ENCODE results near the gene CLEC4C.
"Not testable (repeated sequence)": the region's sequence is repeated elsewhere in the genome, so short reads cannot be mapped to it uniquely, and the experiment has no call there.

CLEC4C gene, protein sequence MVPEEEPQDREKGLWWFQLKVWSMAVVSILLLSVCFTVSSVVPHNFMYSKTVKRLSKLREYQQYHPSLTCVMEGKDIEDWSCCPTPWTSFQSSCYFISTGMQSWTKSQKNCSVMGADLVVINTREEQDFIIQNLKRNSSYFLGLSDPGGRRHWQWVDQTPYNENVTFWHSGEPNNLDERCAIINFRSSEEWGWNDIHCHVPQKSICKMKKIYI
- total RNA-seq = 0 to 0.39 (median 0.07) reads per million in 18 experiments

DNA sequence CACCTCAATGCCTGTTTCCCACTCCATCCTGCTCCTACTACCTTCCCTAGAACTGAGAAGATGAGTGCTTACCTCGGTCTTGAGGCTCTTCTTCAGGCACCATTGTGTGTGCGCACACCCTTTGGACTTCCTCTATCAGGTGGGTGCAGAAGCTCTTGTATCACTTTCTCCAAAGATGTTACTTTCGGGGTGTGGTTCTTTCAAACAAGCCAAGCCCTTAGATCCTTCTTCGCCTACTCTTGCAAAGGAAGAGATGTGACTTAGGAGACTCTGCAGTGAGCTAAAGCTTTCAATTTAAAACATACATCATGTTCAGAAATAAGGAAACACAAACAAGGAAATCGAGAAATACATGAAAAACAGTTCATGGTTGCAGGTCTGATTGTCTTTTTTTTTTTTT is at the start of gene CLEC4C:
CLEC4C (minus strand) TSS at position 130 of the 400 bp plus-strand sequence; CDS start at position 103, 27 bp downstream.
- DNase-seq = peak; percentile 55 to 76

DNA sequence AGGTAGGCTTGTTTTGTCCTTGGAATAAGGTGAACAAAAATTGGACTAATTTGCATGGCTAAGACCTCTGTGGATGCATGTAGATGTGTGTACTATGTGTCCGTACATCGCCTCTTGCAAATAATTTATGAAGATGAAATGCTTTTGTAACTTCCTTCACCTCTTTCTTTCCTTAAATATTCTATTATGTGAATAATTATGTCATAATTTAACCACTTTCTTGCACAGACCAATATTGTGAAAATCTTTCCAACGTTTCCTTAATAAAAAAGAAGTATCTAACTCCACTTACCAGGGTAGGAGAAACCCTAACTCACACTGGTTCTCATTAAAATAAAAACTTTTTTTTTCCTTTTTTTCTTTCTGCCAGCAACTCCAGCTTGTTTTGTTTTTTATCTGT is 46.0 kb upstream of the CLEC4C start:
- DNase-seq = peak in 1 of 2 donors; percentile 71

DNA sequence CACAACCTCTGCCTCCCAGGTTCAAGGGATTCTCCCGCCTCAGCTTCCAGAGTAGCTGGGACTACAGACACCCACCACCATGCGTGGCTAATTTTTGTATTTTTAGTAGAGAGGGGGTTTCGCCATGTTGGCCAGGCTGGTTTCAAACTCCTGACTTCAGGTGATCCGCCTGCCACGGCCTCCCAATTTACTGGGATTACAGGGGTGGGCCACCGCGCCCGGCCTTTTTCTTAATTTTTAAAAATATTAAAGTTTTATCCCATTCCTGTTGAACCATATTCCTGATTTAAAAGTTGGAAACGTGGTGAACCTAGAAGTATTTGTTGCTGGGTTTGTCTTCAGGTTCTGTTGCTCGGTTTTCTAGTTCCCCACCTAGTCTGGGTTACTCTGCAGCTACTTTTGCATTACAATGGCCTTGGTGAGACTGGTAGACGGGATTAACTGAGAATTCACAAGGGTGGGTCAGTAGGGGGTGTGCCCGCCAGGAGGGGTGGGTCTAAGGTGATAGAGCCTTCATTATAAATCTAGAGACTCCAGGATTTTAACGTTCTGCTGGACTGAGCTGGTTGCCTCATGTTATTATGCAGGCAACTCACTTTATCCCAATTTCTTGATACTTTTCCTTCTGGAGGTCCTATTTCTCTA is 41.8 kb upstream of the CLEC4C start, which contains the start of gene NANOG:
NANOG (plus strand) TSS at position 519 of the 645 bp plus-strand sequence. CDS start 213 bp downstream, outside the sequence.
- not testable (repeated sequence) for DNase-seq

DNA sequence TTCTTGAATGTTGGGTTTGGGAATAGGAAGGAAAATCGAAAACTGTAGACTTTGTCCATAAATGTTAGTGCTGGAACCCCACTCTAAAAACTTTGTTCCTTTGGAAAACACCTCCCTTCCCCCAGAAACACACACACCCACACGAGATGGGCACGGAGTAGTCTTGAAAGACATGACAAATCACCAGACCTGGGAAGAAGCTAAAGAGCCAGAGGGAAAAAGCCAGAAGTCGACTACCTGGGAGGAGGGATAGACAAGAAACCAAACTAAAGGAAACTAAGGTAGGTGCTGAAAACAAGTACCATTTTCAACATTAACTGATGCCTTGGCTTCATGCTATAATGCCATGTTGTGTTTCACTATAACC is 41.1 kb upstream of the CLEC4C start:
- DNase-seq = peak in 1 of 2 donors; percentile 44

DNA sequence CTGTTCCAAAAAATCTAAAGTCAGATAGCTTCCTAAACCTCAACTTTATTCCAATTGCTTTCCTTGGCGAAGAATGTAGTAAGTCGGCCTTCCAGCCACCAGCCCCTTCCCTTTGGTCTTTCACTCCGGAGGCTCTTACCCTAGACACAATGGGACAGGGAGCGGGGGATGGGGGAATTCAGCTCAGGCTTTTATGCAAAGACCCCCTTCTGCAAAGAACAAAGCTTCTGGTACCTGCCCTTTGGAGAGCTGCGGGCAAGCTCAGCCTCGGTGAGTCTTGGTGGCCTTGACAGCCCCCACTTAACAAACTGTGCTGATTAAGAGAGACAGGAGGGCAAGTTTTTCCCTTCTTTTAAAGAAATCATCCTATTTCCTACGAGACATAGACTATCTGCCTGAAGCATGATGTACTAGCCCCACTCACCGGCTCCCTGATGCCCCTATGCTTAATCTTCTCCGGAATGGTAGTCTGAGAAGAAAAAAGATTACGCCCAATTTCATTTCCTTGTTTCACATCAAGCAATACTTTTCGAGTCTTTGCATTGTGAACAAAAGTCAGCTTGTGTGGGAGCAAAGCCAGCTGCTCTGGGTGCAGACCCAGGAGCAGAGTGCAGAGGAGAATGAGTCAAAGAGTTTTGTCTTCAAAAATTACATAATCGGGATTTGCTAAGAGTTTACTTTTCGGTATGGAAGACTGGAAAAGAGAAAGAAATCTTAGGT is 40.6 kb upstream of the CLEC4C start:
- peak; percentile 82 to 85 for DNase-seq

DNA sequence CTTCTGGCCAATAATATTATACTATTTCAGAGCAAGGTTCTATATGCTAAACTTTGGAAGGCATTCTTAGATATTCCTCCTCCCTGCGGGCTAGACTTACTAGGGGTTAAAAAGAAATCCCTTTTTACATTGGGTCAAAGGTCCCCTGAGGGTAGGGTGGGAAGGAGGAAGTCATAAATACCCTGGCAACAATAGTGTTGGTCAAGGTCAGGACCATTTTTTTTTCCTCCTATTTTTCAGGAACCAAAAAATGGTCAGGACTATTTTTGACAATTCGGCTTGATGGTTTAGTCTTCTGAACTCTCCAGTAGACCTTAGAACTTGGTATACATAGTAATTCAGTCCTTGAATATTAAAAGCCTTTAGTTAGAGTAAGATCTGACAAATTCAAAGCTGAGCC is 37.5 kb upstream of the CLEC4C start:
- DNase-seq = peak; percentile 47 to 57

DNA sequence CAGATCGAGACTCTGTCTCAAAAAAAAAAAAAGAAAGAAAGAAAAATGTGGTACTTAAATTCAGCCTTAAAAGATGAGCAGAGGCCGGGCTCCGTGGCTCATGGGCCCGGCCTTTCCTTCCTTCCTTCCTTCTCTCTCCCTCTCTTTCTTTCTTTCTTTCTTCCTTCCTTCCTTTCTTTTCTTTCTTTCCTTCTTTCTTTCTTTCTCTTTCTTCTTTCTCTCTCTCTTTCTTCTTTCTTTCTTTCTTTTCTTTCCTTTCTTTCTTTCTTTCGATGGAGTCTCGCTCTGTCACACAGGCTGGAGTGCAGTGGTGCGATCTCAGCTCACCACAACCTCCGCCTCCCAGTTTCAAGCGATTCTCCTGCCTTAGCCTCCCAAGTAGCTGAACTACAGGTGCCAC is 36.3 kb upstream of the CLEC4C start:
- not testable (repeated sequence) for DNase-seq

DNA sequence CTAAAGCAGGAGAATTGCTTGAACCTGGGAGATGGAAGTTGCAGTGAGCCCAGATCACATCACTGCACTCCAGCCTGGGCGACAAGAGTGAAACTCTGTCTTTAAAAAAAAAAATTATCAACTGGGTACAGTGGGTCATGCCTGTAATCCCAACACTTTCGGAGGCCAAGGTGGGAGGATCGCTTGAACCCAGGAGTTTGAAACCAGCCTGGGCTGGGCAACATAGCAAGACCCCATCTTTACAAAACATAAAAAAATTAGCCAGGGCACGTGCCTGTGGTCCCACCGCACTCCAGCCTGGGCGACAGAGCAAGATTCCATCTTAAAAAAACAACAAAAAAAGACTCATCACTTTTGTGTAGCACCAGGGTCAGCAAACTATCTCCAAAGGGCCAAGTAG is 34.9 kb upstream of the CLEC4C start:
- DNase-seq = no peak

DNA sequence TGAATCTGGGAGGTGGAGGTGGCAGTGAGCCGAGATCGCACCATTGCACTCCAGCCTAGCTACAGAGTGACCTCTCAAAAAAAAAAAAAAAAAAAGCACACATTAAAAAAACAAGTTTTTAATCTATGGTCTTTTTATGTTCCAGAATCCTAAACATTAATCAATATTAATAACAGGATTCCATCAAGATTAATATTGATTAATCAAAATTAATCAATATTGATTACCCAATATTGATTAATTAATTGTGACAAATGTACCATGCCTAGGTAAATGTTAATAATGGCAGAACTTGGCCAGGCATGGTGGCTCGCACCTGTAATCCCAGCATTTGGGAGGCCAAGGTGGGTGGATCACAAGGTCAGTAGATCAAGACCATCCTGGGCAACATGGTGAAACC is 34.1 kb upstream of the CLEC4C start:
- no peak for DNase-seq

DNA sequence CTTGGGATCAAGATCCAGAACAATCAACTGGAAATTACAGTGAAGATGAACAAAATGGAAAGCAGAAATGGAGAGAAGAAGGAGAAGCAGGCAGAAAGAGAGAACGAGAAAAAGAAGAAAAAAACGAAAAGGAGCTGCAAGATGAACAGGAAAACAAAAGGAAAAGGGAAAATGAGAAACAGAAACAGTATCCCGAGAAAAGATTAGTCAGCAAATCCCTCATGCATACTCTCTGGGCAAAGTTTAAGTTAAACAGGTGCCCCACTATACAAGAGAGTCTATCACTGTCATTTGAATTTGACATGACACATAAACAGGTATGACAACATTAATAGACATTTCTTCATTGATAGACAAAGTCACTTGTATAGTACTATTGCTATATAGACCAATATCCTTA is 22.8 kb upstream of the CLEC4C start:
- DNase-seq = no peak

DNA sequence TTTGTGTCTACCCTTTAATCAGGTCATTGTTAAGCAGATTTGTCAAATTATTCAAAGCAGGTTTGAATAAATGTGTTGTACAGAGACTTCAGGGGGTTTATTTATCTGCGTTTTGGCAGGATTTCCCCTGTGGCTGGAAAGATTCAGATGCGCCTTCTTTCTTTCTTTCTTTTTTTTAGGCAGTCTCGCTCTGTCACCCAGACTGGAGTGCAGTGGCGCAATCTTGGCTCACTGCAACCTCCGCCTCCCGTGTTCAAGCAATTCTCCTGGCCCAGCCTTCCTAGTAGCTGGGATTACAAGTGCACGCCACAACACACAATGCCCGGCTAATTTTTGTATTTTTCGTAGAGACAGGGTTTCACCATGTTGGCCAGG is 11.6 kb upstream of the CLEC4C start:
- DNase-seq = peak in 1 of 2 donors; percentile 5

DNA sequence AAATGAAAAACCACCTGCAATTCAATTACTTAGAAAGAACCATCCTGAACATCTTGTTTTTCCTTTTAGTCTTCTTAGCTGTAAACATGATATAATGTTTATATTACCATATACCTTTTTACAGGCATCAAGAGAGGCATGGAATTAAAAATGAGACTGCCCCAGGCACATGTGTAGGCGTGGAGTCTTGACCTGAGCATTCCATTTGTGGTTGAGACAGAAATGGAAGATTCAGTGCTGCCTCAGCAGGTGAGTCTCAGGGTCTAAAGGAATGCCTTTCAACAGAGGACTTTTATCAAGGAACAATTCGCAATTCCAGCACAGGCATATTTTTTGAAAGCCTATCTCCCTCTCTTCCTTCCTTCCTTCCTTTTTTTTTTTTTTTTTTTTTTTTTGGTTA is 9.8 kb upstream of the CLEC4C start:
- DNase-seq = no peak

DNA sequence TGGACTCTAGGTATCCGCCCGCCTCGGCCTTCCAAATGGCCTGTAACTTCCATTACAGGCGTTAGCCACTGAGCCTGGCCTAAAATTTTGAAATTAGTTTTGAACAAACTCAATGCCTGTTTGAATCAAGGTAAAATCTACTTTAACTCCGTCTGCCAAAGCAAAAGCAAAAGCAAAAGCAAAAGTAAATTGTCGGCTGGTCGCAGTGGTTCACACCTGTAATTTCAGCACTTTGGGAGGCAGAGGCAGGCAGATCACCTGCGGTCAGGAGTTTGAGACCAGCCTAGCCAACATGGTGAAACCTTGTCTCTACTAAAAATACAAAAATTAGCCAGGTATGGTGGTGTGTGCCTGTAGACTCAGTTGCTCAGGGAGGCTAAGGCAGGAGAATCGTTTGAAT is 8.5 kb upstream of the CLEC4C start:
- not testable (repeated sequence) for DNase-seq

DNA sequence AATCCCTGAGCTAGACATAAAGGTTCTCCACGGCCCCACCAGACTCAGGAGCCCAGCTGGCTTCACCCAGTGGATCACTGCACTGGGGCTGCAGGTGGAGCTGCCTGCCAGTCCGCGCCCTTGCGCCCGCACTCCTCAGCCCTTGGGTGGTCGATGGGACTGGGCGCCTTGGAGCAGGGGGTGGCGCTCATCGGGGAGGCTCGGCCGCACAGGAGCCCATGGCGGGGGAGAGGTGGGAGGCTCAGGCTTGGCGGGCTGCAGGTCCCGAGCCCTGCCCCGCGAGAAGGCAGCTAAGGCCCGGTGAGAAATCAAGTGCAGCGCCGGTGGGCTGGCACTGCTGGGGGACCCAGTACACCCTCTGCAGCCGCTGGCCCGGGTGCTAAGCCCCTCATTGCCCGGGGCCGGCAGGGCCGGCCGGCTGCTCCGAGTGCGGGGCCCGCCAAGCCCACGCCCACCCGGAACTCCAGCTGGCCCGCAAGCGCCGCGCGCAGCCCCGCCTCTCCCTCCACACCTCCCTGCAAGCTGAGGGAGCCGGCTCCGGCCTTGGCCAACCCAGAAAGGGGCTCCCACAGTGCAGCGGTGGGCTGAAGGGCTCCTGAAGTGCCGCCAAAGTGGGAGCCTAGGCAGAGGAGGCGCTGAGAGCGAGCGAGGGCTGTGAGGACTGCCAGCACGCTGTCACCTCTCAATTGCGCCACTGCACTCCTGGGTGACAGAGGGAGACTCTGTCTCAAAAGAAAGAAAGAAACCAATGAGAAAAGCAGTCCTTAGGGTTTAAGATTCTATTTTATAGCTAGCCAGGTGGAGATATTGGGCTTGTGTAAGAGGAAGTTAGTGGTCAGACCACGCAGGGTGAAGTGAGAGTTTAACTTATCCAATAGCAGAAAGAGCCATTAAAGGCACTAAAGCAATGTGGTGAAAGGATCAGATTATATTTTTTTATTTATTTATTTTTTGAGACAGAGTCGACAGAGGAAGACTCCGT is 5.1 kb upstream of the CLEC4C start:
- not testable (repeated sequence) for DNase-seq

DNA sequence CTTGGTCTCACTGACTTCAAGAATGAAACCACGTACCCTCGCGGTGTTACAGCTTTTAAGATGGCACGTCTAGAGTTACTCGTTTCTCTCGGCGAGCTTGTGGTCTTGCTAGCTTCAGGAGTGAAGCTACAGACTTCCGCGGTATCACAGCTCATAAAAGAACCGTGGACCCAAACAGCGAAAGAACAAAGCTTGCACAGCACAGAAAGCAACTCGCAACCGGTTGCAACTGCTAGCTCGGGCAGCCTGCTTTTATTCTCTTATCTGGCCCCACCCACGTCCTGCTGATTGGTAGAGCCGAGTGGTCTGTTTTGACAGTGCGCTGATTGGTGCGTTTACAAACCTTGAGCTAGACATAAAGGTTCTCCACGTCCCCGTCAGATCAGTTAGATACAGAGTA is 4.2 kb upstream of the CLEC4C start:
- no peak for DNase-seq

DNA sequence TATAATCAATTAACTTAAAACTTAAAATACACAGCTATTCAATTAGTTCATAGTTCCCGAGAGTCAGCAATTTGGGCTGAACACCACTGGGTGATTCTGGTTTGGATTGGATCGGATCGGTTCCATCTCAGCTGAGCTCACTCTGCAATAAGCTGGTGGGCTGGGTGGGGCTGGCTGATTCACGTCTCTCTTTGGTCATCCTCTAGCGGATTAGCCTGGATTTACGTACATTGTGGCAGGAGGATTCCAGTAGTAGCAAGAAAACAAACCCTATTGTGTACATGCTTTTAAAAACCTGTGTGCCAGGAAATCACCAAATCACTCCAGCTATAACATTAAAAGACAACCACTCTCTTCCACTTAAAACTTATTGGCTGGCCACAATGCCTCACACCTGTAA is 3.2 kb upstream of the CLEC4C start:
- DNase-seq = no peak

DNA sequence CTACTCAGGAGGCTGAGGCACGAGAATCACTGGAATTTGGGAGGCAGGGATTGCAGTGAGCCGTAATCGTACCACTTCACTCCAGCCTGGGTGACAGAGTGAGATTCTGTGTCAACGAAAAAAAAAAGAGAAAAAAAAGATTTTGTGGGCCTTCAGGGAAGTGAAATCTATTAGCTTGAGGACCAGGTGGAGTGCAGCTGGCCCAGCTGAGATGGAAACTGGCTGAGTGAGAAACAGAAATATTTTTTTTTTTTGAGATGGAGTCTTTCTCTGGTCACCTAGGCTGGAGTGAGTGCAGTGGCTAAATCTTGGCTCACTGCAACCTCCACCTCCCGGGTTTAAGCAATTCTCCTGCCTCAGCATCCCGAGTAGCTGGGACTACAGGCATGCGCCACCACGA is 2.3 kb upstream of the CLEC4C start:
- no peak for DNase-seq

DNA sequence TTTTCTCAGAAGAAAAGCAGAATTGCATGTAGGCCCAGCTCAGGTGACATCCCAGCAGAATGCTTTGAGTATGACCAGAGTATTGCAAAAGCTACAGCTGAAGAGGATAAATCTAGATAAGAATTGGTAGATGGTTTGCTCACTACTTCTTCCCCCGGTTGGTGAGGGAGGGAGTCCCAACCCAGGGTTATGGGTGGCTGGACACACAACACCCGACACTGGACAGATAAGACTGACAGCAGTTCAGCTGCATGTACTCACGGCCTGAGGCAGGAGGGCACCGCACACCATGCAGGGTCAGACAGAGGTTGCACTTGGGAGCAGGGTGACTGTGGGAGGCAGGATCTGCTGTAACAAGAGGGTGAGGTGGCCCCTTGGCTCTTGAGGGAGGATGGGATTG is 1.7 kb upstream of the CLEC4C start:
- DNase-seq = no peak

DNA sequence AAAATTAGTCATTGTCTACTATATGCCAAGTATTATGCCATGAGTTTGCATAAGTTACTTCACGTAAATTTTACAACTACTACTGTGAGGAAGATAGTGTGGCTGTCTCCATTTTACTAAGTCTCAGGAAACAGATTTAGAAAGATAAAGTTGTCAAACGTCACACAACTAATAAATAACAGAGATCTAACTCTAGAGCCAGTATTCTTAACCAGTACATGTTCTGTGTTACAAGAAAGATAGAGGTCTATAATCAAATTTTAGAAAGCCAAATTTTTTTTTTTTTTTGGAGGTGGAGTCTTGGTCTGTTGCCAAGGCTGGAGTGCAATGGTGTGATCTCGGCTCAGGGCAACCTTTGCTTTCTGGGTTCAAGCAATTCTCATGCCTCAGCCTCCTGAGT is 14.2 kb downstream of the CLEC4C start:
- no peak for DNase-seq

DNA sequence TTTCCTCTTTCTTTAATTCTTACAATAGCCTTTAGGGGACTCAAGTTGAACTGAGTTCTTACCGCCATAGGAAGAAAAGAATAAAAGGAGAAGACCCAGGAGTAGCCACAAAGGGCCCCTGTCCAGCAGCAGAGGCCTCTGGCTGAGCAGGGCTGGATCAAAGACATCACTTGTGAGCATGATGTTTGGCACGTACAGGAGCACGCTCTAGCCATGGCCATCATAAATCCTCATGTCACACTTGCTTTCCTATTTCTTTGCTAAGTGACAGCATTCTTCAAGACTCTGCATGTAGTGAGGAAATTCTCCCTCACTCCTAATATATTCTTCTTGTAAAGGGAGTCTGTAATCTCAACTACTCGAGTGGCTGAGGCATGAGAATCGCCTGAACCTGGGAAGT is 15.7 kb downstream of the CLEC4C start:
- DNase-seq = no peak

DNA sequence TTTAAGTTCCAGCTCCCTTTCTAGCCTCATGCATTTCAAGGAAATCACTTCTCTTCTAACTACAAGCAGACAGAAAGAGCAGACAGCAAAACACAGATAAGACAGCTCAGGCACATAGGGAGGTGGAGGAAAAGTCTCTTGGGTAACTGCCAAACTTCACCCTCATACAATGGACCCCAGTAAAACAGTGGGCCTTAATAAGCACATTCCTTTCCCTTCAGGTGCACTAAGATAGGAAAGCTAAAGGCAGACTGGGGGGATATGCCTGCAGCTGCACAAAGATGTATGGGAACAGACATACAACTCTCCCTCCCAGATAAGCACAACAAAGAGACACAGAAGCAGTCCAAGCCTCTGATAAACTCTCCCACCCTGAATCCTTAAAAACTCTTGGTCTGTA is 16.2 kb downstream of the CLEC4C start:
- not testable (repeated sequence) for DNase-seq

DNA sequence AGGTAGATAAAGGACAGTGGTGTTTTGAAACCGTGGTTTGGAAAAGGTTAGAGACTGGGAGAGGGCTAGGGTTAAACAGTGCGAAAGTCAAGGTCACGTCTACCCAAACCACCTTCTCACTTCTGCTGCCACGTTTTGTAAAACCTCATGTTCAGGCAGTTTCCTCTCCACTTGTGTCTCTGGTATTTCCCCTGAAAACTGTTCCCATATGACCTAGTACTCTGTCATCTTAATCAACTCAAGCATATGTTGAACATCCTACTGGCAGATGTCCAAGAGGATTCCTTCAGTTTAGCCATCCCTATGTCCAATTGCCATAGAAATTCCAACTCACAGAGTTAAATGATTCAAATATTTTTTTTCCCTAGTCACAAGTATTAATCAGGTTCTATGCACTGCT is 17.4 kb downstream of the CLEC4C start:
- peak in 1 of 2 donors; percentile 31 for DNase-seq

DNA sequence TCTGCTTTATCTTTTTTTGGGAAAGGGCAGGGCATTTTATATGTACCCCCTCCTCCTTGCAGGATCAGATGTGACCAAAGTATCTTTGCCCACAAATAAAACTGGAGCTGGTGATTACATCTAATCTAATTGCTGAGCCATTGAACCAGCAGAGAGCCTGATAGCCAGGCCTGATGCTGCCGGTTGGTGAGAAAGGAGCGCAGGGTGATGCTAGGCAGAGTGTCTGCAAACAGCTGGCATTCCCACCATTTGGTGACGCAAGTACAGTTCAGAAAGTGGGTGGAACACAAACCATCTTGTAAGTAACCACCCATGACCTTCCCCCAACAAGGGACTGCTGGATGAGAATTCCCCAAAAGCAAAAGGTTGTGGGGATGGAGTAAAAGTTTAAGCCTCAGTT is 23.2 kb downstream of the CLEC4C start:
- no peak for DNase-seq
